Measurements from ENCODE around the gene CDK2.

CDK2 gene

GRCh38 chr12:56004211-56004610 lies 37.6 kb downstream of the CDK2 start:
- no peaks in the 10 kb centered on the region for H3K27me3 ChIP-seq (ENCODE audit: low read depth, low read length)
- H3K4me3 ChIP-seq (ENCODE audit: low read length), result no peak overlapping the region
- no peak overlapping the region for H3K9ac ChIP-seq (ENCODE audit: low read length)
- no peaks in the 10 kb centered on the region for H4K20me1 ChIP-seq (ENCODE audit: insufficient read depth, low read length)
- H2AFZ ChIP-seq (ENCODE audit: low read depth, low read length), result no peak overlapping the region
- H3K9me3 ChIP-seq (ENCODE audit: insufficient read depth, low read length), result no peaks in the 10 kb centered on the region
- no peak for TF ChIP-seq CTCF (IDR thresholded peaks at IDR 0.05; ENCODE audit: low read depth, low read length)
- TF ChIP-seq EZH2phosphoT487 (IDR thresholded peaks at IDR 0.05; ENCODE audit: low read depth), result no peak
- H3K36me3 ChIP-seq (replicated peaks; ENCODE audit: low read depth, low read length), result no peaks in the 10 kb centered on the region
- H3K79me2 ChIP-seq (ENCODE audit: low read length), result no peaks in the 10 kb centered on the region
- H3K4me1 ChIP-seq (ENCODE audit: low read length), result peaks cover 14% of the 10 kb centered on the region
- no peak overlapping the region for H3K27ac ChIP-seq (ENCODE audit: low read length)
- H3K4me2 ChIP-seq (ENCODE audit: low read length), result no peak overlapping the region

GRCh38 chr12:56007564-56008559 lies 41.2 kb downstream of the CDK2 start:
- peak overlapping the region; percentile 87 for H3K4me3 ChIP-seq (ENCODE audit: low read length)
- peaks cover 8% of the 10 kb centered on the region; the same call in 1 of the 2 replicates for H3K4me1 ChIP-seq (ENCODE audit: low read length)
- peak overlapping the region; percentile 73; the same call in 1 of the 2 replicates for H2AFZ ChIP-seq (ENCODE audit: low read depth, low read length)
- no peaks in the 10 kb centered on the region for H3K9me3 ChIP-seq (ENCODE audit: insufficient read depth, low read length)
- no peaks in the 10 kb centered on the region for H3K36me3 ChIP-seq (replicated peaks; ENCODE audit: low read depth, low read length)
- H3K9ac ChIP-seq (ENCODE audit: low read length), result peak overlapping the region; percentile 88
- peak overlapping the region; percentile 98 for H3K4me2 ChIP-seq (ENCODE audit: low read length)
- H4K20me1 ChIP-seq (ENCODE audit: insufficient read depth, low read length), result no peaks in the 10 kb centered on the region
- peak overlapping the region; percentile 60 for H3K27ac ChIP-seq (ENCODE audit: low read length)
- TF ChIP-seq EZH2phosphoT487 (IDR thresholded peaks at IDR 0.05; ENCODE audit: low read depth) (no peak), CTCF (IDR thresholded peaks at IDR 0.05; ENCODE audit: low read depth, low read length) (no peak)
- no peaks in the 10 kb centered on the region for H3K27me3 ChIP-seq (ENCODE audit: low read depth, low read length)
- no peaks in the 10 kb centered on the region for H3K79me2 ChIP-seq (ENCODE audit: low read length)

GRCh38 chr12:56010111-56010570 lies 43.5 kb downstream of the CDK2 start:
- Histone ChIP-seq H4K20me1 (ENCODE audit: insufficient read depth, low read length) (no peaks in the 10 kb centered on the region), H3K9ac (ENCODE audit: low read length) (no peak overlapping the region), H2AFZ (ENCODE audit: low read depth, low read length) (no peak overlapping the region), H3K27ac (ENCODE audit: low read length) (no peak overlapping the region), H3K36me3 (replicated peaks; ENCODE audit: low read depth, low read length) (no peaks in the 10 kb centered on the region), H3K4me2 (ENCODE audit: low read length) (no peak overlapping the region), H3K27me3 (ENCODE audit: low read depth, low read length) (no peaks in the 10 kb centered on the region), H3K9me3 (ENCODE audit: insufficient read depth, low read length) (no peaks in the 10 kb centered on the region), H3K79me2 (ENCODE audit: low read length) (no peaks in the 10 kb centered on the region), H3K4me1 (ENCODE audit: low read length) (peaks cover 8% of the 10 kb centered on the region; the same call in 1 of the 2 replicates), H3K4me3 (ENCODE audit: low read length) (no peak overlapping the region)
- TF ChIP-seq EZH2phosphoT487 (IDR thresholded peaks at IDR 0.05; ENCODE audit: low read depth) (no peak), CTCF (IDR thresholded peaks at IDR 0.05; ENCODE audit: low read depth, low read length) (no peak)

GRCh38 chr12:56011509-56012090 lies 45.0 kb downstream of the CDK2 start:
- no peaks in the 10 kb centered on the region for H3K27me3 ChIP-seq (ENCODE audit: low read depth, low read length)
- no peaks in the 10 kb centered on the region for H3K79me2 ChIP-seq (ENCODE audit: low read length)
- H3K4me3 ChIP-seq (ENCODE audit: low read length), result no peak overlapping the region
- no peaks in the 10 kb centered on the region for H3K36me3 ChIP-seq (replicated peaks; ENCODE audit: low read depth, low read length)
- no peaks in the 10 kb centered on the region for H4K20me1 ChIP-seq (ENCODE audit: insufficient read depth, low read length)
- no peak overlapping the region for H3K4me2 ChIP-seq (ENCODE audit: low read length)
- no peak overlapping the region for H3K9ac ChIP-seq (ENCODE audit: low read length)
- no peak overlapping the region for H3K27ac ChIP-seq (ENCODE audit: low read length)
- H3K9me3 ChIP-seq (ENCODE audit: insufficient read depth, low read length), result no peaks in the 10 kb centered on the region
- TF ChIP-seq EZH2phosphoT487 (IDR thresholded peaks at IDR 0.05; ENCODE audit: low read depth) (no peak), CTCF (IDR thresholded peaks at IDR 0.05; ENCODE audit: low read depth, low read length) (no peak)
- no peak overlapping the region for H2AFZ ChIP-seq (ENCODE audit: low read depth, low read length)
- peaks cover 8% of the 10 kb centered on the region; the same call in 1 of the 2 replicates for H3K4me1 ChIP-seq (ENCODE audit: low read length)

Measured in OCI-LY3 (cell line).